HG02571 (cell line): ENCODE measurements around the gene MAML3.

Experiments used
- ATAC-seq: cut with Tn5 transposase; IDR thresholded peaks from one replicate; pipeline ENCODE4 v1.9.1; 2021; ENCODE audit warnings: mild to moderate bottlenecking, moderate library complexity; ENCODE audit not compliant: unreplicated experiment

Gene MAML3

GRCh38 chr4:139823746-139824145 is 330.2 kb downstream of the MAML3 start:
- no peak for ATAC-seq

- no peak for ATAC-seq
Observed at GRCh38 chr4:139823345-139823744, 330.6 kb downstream of the MAML3 start.

GRCh38 chr4:139822391-139822790 is 331.6 kb downstream of the MAML3 start:
- no peak for ATAC-seq

GRCh38 chr4:139819082-139819481 is 334.9 kb downstream of the MAML3 start:
- ATAC-seq, result no peak

- no peak for ATAC-seq
Observed at GRCh38 chr4:139817657-139818452, 336.1 kb downstream of the MAML3 start.

GRCh38 chr4:139816856-139817255 is 337.1 kb downstream of the MAML3 start:
- ATAC-seq, result no peak

GRCh38 chr4:139815778-139816601 is 338.0 kb downstream of the MAML3 start:
- ATAC-seq, result no peak

GRCh38 chr4:139814323-139815015 is 339.5 kb downstream of the MAML3 start:
- no peak for ATAC-seq

GRCh38 chr4:139813881-139814280 is 340.1 kb downstream of the MAML3 start:
- ATAC-seq, result no peak

GRCh38 chr4:139810710-139811109 is 343.3 kb downstream of the MAML3 start:
- no peak for ATAC-seq

GRCh38 chr4:139809757-139810140 is 344.2 kb downstream of the MAML3 start:
- no peak for ATAC-seq

- ATAC-seq, result no peak
Observed at GRCh38 chr4:139808808-139809756, 344.9 kb downstream of the MAML3 start.

- no peak for ATAC-seq
Observed at GRCh38 chr4:139808381-139808807, 345.6 kb downstream of the MAML3 start.

- no peak for ATAC-seq
Observed at GRCh38 chr4:139807483-139807882, 346.5 kb downstream of the MAML3 start.

GRCh38 chr4:139806929-139807328 is 347.1 kb downstream of the MAML3 start:
- ATAC-seq, result no peak

GRCh38 chr4:139802931-139803330 is 351.1 kb downstream of the MAML3 start:
- no peak for ATAC-seq

- no peak for ATAC-seq
Observed at GRCh38 chr4:139802488-139802887, 351.5 kb downstream of the MAML3 start.

GRCh38 chr4:139801895-139802294 is 352.1 kb downstream of the MAML3 start:
- no peak for ATAC-seq

GRCh38 chr4:139800082-139800481 is 353.9 kb downstream of the MAML3 start:
- no peak for ATAC-seq

- no peak for ATAC-seq
Observed at GRCh38 chr4:139799615-139800014, 354.4 kb downstream of the MAML3 start.
